ENCODE measurements around the gene ACSL3. TPM values are rescaled to one million over a fixed set of nuclear protein-coding genes. Genes with fewer than 3 reads are reported as not detected.

The ACSL3 gene
- total RNA-seq, 1 donor from 2014 or later, result 41.2 TPM

- peaks cover 14% of the 10 kb centered on the region for H3K27me3 Mint-ChIP-seq
- no peak overlapping the region for H3K4me3 Mint-ChIP-seq
- ATAC-seq (ENCODE audit: low read depth) (no peak), DNase-seq (no peak)
- no peaks in the 10 kb centered on the region for H3K36me3 Mint-ChIP-seq (ENCODE audit: low read depth)
- no peak for TF ChIP-seq CTCF (IDR thresholded peaks at IDR 0.05)
- H3K4me1 Mint-ChIP-seq, result no peaks in the 10 kb centered on the region
- no peak overlapping the region for H3K27ac Mint-ChIP-seq
- no peaks in the 10 kb centered on the region for H3K9me3 Mint-ChIP-seq
- ChIA-PET CTCF (no interaction called here), POLR2A (no interaction called here)
- intact Hi-C loops (cut with micrococcal nuclease), result no loop called here
These were observed 88.2 kb downstream of the ACSL3 start for GRCh38 chr2:222949073-222949472.

- no peak overlapping the region for H3K4me3 Mint-ChIP-seq
- no peak for TF ChIP-seq CTCF (IDR thresholded peaks at IDR 0.05)
- H3K27ac Mint-ChIP-seq, result no peak overlapping the region
- ChIA-PET CTCF (no interaction called here), POLR2A (no interaction called here)
- H3K9me3 Mint-ChIP-seq, result no peaks in the 10 kb centered on the region
- ATAC-seq (ENCODE audit: low read depth) (no peak), DNase-seq (no peak)
- no peaks in the 10 kb centered on the region for H3K4me1 Mint-ChIP-seq
- peaks cover 14% of the 10 kb centered on the region for H3K27me3 Mint-ChIP-seq
- intact Hi-C loops (cut with micrococcal nuclease), result no loop called here
- no peaks in the 10 kb centered on the region for H3K36me3 Mint-ChIP-seq (ENCODE audit: low read depth)
These were observed 89.0 kb downstream of the ACSL3 start for GRCh38 chr2:222949690-222950323.

- Mint-ChIP-seq H3K9me3 (no peaks in the 10 kb centered on the region), H3K4me3 (no peak overlapping the region), H3K4me1 (no peaks in the 10 kb centered on the region), H3K27me3 (peaks cover 16% of the 10 kb centered on the region), H3K27ac (no peak overlapping the region), H3K36me3 (ENCODE audit: low read depth) (no peaks in the 10 kb centered on the region)
- intact Hi-C loops (cut with micrococcal nuclease), result no loop called here
- no peak for DNase-seq
- no peak for TF ChIP-seq CTCF (IDR thresholded peaks at IDR 0.05)
- ChIA-PET CTCF (no interaction called here), POLR2A (no interaction called here)
- ATAC-seq (ENCODE audit: low read depth), result no peak
These were observed 89.9 kb downstream of the ACSL3 start for GRCh38 chr2:222950638-222951285.

- no peak for TF ChIP-seq CTCF (IDR thresholded peaks at IDR 0.05)
- intact Hi-C loops (cut with micrococcal nuclease), result no loop called here
- H3K27me3 Mint-ChIP-seq, result peaks cover 21% of the 10 kb centered on the region
- no peak overlapping the region for H3K4me3 Mint-ChIP-seq
- H3K4me1 Mint-ChIP-seq, result no peaks in the 10 kb centered on the region
- DNase-seq (no peak), ATAC-seq (ENCODE audit: low read depth) (no peak)
- no peaks in the 10 kb centered on the region for H3K9me3 Mint-ChIP-seq
- ChIA-PET POLR2A (no interaction called here), CTCF (no interaction called here)
- H3K36me3 Mint-ChIP-seq (ENCODE audit: low read depth), result no peaks in the 10 kb centered on the region
- H3K27ac Mint-ChIP-seq, result no peak overlapping the region
These were observed 91.4 kb downstream of the ACSL3 start for GRCh38 chr2:222952204-222952603.

GRCh38 chr2:222955008-222955407 lies 94.2 kb downstream of the ACSL3 start:
- no peak overlapping the region for H3K27ac Mint-ChIP-seq
- intact Hi-C loops (cut with micrococcal nuclease), result no loop called here
- peaks cover 30% of the 10 kb centered on the region for H3K27me3 Mint-ChIP-seq
- ATAC-seq (ENCODE audit: low read depth) (no peak), DNase-seq (no peak)
- ChIA-PET POLR2A (no interaction called here), CTCF (no interaction called here)
- no peaks in the 10 kb centered on the region for H3K9me3 Mint-ChIP-seq
- no peaks in the 10 kb centered on the region for H3K36me3 Mint-ChIP-seq (ENCODE audit: low read depth)
- TF ChIP-seq CTCF (IDR thresholded peaks at IDR 0.05), result no peak
- H3K4me1 Mint-ChIP-seq, result no peaks in the 10 kb centered on the region
- no peak overlapping the region for H3K4me3 Mint-ChIP-seq
